Heart right ventricle (tissue), 16 donors: Measurements from ENCODE around the gene PHC3. TPM values are rescaled to one million over a fixed set of nuclear protein-coding genes. Genes with fewer than 3 reads are reported as not detected.

ENCODE experiments used
- ATAC-seq, 8 donors: fragments of 200-7000 bp; cut with Tn5 transposase; one replicate each; pipeline ENCODE4 v1.9.1; 2020; ENCODE audit warnings: mild to moderate bottlenecking in 8 of 8, moderate library complexity in 8 of 8, moderate number of reproducible peaks in 1 of 8
- DNase-seq, 2 donors: peaks; one replicate each; pipeline ENCODE4 v3.0.0-alpha.2; 2020
- H3K27ac ChIP-seq, 10 donors: fragments of 200-600 bp; sonication (generic) in 2 of 10; one replicate each; pipeline versions ENCODE4 v1.5.0 to v1.8.0; 2020 to 2022; ENCODE audit warnings: mild to moderate bottlenecking in 3 of 10
- H3K27me3 ChIP-seq, 7 donors: fragments of 200-600 bp; one replicate each; pipeline ENCODE4 v1.8.0; 2021 to 2022; ENCODE audit warnings: mild to moderate bottlenecking in 2 of 7
- H3K36me3 ChIP-seq, 9 donors: fragments of 200-600 bp; sonication (generic) in 1 of 9; one replicate each; pipeline versions ENCODE4 v1.5.0 to v1.8.0; 2020 to 2022; ENCODE audit warnings: mild to moderate bottlenecking in 2 of 9
- H3K4me1 ChIP-seq, 9 donors: fragments of 200-600 bp; sonication (generic) in 1 of 9; one replicate each; pipeline versions ENCODE4 v1.5.0 to v1.8.0; 2020 to 2022; ENCODE audit warnings: mild to moderate bottlenecking in 4 of 9
- H3K4me3 ChIP-seq, 10 donors: fragments of 200-600 bp; sonication (generic) in 2 of 10; one replicate each; pipeline versions ENCODE4 v1.5.0 to v1.8.0; 2020 to 2022; ENCODE audit warnings: mild to moderate bottlenecking in 7 of 10, moderate library complexity in 2 of 10
- H3K9me3 ChIP-seq, 11 donors: fragments of 200-600 bp in 10 of 11; sonication (generic) in 2 of 11; one replicate each; pipeline versions ENCODE4 v1.5.0 to v1.8.0; 2013 to 2022; ENCODE audit warnings: mild to moderate bottlenecking in 2 of 11, control low read depth in 1 of 11, moderate library complexity in 1 of 11
- CTCF ChIP-seq, 9 donors: fragments of 200-600 bp; sonication (generic) in 2 of 9; IDR thresholded peaks; one replicate each; pipeline versions ENCODE4 v1.5.0 to v1.8.0; 2021 to 2022; ENCODE audit warnings: antibody characterized with exemption in 9 of 9, mild to moderate bottlenecking in 5 of 9, moderate library complexity in 1 of 9
- WGBS, 2 donors: extraction: QIAGEN DNeasy Blood & Tissue Kit; methylation state at CpG; one replicate each; pipeline ENCODE4 v1.1.7; 2013; ENCODE audit warnings: inconsistent platforms in 1 of 2; 5-methylcytosine and 5-hydroxymethylcytosine counted together
- intact Hi-C, 10 donors: fragments of 100-400 bp; cut with DNase I; formaldehyde crosslinking; loops; one replicate each; pipeline versions ENCODE4 v1.11.1 to v1.14.2; 2022
- polyA plus RNA-seq, 2 donors: library from polyadenylated mRNA; stranded (reverse); fragments of 200-250 nt; gene quantifications; one replicate each; pipeline ENCODE4 v1.2.3, GENCODE V29; 2013
- total RNA-seq, 10 donors: library from RNA; stranded (reverse); fragmentation: NEBNext Ultra II Directional in 3 of 10; extraction: Animal tissue kit (Norgen Biotek cat#: 25700) in 3 of 10; gene quantifications; one replicate each; pipeline versions ENCODE4 v1.2.1 to v1.2.4, GENCODE V29; 2021 to 2023
- donor health status: Arrhythmogenic right ventricular cardiomyopathy.
- donor health status: ischemic (EF 13 %, LVEDD 7.1; RV severe dilation, severe dysfunction).
- donor health status: healthy with polysubstance abuse.
- donor health status: DM: no; HTN: yes; CAD: no.
- donor health status: DM: no; HTN: no; CAD: no.
- donor health status: ischemic (EF 25% LVEDD 6.9; RV normal size, moderate dysfunction).
- donor health status: ischemic (EF 25% LVEDD 5.7; RV mildly dilated, moderate dysfunction).
- donor health status: healthy.
- donor health status: DM: yes; HTN: yes; CAD: no.
- donor health status: Ischemic cardiomyopathy.
- donor health status: ischemic (EF 35%, LVEDD 5.7; RV mildly dilated, moderate dysfunction).
- donor health status: nonischemic (EF 11% LVEDD 7.7; RV severe dilation, severe dysfunction).
- donor health status: DM: yes; HTN: yes; CAD: no.
- donor health status: PGD.
- donor health status: ischemic (EF 29% LVEDD 5.4; RV normal size, mild dysfunction).
- donor health status: nonischemic (EF 23%, LVEDD 6.1; RV moderate dilation, normal function).

Gene PHC3
- total and polyA plus RNA-seq, 12 donors, result 2.4 to 70.8 (median 55.3) TPM

DNA sequence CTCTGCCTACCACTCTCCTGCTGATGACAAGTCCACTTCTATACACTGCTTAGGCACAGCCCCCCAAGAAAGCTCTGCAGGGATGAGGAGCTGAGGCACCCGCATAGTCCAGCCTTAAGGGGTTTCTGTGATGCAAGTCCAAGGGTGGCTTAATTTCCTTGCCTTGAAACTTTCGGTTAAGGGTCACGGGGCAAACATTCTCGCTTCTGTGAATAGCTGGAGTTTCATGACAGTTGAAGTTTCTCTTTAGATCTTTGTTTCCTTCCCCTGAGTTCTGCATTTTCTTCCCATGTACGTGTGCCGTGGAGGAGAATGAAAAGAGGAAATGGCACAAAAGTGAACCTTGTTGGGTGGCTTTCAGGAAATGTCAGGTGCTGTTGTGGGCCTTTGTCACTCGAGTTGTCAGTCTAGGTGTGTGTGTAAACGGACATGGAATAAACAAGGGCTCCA lies 136.7 kb downstream of the PHC3 start:
- Histone ChIP-seq H3K27me3 (peaks cover 0 to 21% (median 0%) of the 10 kb centered on the region in 7 donors), H3K4me1 (peaks cover 0 to 20% (median 0%) of the 10 kb centered on the region in 9 donors), H3K9me3 (no peaks in the 10 kb centered on the region), H3K36me3 (no peaks in the 10 kb centered on the region), H3K27ac (peak overlapping the region in 2 of 10 donors; percentile 9 to 88), H3K4me3 (peak overlapping the region in 1 of 10 donors; percentile 20)
- DNase-seq (no peak), ATAC-seq (peak in 2 of 8 donors; percentile 35 to 52)
- 76 to 87% methylated on average over 8 of the region's 8 CpGs for WGBS, 2 donors
- intact Hi-C loops, result no loop called here
- no peak for TF ChIP-seq CTCF (IDR thresholded peaks at IDR 0.05)

DNA sequence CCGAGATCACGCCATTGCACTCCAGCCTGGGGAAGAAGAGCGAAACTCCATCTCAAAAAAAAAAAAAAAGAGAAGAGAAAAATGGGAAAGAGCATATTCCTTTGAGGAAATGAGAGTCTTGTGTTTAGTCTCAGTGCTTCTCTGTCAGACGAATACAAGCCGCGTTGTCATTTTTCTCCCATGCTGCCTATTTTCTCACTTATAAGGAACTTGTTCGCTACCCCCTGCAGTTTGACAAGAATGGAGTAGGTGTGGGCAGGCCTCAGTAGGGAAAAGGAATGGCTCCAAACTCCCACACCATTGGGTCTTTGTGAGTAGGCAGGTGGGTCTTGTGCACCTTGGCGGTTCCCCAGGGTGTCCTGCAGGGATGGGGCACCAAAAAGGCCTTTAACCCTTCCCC lies 137.3 kb downstream of the PHC3 start:
- ATAC-seq, result peak in 2 of 8 donors; percentile 47 to 65
- Histone ChIP-seq H3K9me3 (no peaks in the 10 kb centered on the region), H3K27me3 (peaks cover 0 to 24% (median under 1%) of the 10 kb centered on the region in 7 donors), H3K36me3 (no peaks in the 10 kb centered on the region), H3K27ac (peak overlapping the region in 2 of 10 donors; percentile 9 to 88), H3K4me3 (peak overlapping the region in 1 of 10 donors; percentile 20), H3K4me1 (peaks cover 0 to 16% (median 0%) of the 10 kb centered on the region in 9 donors)
- no peak for TF ChIP-seq CTCF (IDR thresholded peaks at IDR 0.05)
- WGBS, 2 donors, result 87 to 93% methylated on average over 8 of the region's 8 CpGs
- no peak for DNase-seq
- intact Hi-C loops, result no loop called here

- ATAC-seq (no peak), DNase-seq (no peak)
- H3K27me3 ChIP-seq, result peaks cover 0 to 31% (median 5%) of the 10 kb centered on the region in 7 donors
- H3K4me3 ChIP-seq, result no peak overlapping the region
- H3K4me1 ChIP-seq, result peaks cover 0 to 20% (median 3%) of the 10 kb centered on the region in 9 donors
- no peaks in the 10 kb centered on the region for H3K36me3 ChIP-seq
- 69 to 71% methylated on average over 7 of the region's 7 CpGs for WGBS, 2 donors
- no peak for TF ChIP-seq CTCF (IDR thresholded peaks at IDR 0.05)
- no peaks in the 10 kb centered on the region for H3K9me3 ChIP-seq
- no peak overlapping the region for H3K27ac ChIP-seq
- intact Hi-C loops, result no loop called here
Measured at GRCh38 chr3:170043506-170043905, 138.0 kb downstream of the PHC3 start.

DNA sequence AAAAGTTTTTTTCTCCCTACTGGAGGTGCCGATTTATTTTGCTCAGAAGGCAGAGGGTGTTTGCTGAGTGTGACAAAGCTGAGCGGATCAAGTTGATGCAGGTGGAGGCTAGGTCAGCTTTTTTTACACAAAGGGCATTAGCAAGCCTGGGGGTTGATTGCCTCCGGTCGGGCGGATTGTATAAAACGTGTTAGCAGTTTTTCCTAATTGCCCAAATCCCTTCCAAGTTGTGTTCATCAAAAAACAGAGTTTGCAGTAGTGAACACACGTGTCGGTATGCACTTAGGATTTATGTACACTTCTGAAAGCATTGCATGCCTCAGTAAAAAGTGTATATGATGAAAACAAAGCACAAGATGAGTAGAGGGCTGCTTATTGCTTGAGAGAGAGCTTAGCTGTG lies 141.1 kb downstream of the PHC3 start:
- H3K27ac ChIP-seq, result no peak overlapping the region
- intact Hi-C loops, result no loop called here
- no peak for TF ChIP-seq CTCF (IDR thresholded peaks at IDR 0.05)
- no peaks in the 10 kb centered on the region for H3K9me3 ChIP-seq
- H3K4me1 ChIP-seq, result peaks cover 0 to 24% (median 14%) of the 10 kb centered on the region in 9 donors
- H3K36me3 ChIP-seq, result no peaks in the 10 kb centered on the region
- H3K4me3 ChIP-seq, result no peak overlapping the region
- 39 to 48% methylated on average over 8 of the region's 8 CpGs for WGBS, 2 donors
- no peak for ATAC-seq
- DNase-seq, result no peak
- H3K27me3 ChIP-seq, result peaks cover 0 to 46% (median 28%) of the 10 kb centered on the region in 7 donors
